ENCODE results near the gene MIGA1.
"Not testable (repeated sequence)": the region's sequence is repeated elsewhere in the genome, so short reads cannot be mapped to it uniquely, and the experiment has no call there.

MIGA1 gene

GRCh38 chr1:77802026-77802425 lies 22.6 kb downstream of the MIGA1 start:
- H3K4me3 ChIP-seq (ENCODE audit: low read length), result no peak overlapping the region
- DNase-seq (ENCODE audit: low read depth), result no peak
- no peak for TF ChIP-seq CTCF (conservative IDR thresholded peaks at IDR 0.05; ENCODE audit: low read length)

- no peak for DNase-seq (ENCODE audit: low read depth)
- no peak overlapping the region for H3K4me3 ChIP-seq (ENCODE audit: low read length)
- no peak for TF ChIP-seq CTCF (conservative IDR thresholded peaks at IDR 0.05; ENCODE audit: low read length)
Observed at GRCh38 chr1:77803371-77803770, 23.9 kb downstream of the MIGA1 start.

GRCh38 chr1:77809787-77810462 lies 30.5 kb downstream of the MIGA1 start:
- not testable (repeated sequence) for DNase-seq (ENCODE audit: low read depth); H3K4me3 ChIP-seq (ENCODE audit: low read length)

- H3K4me3 ChIP-seq (ENCODE audit: low read length); DNase-seq (ENCODE audit: low read depth): not testable (repeated sequence)
Observed at GRCh38 chr1:77811589-77811988, 32.1 kb downstream of the MIGA1 start.

- no peak for DNase-seq (ENCODE audit: low read depth)
- no peak for TF ChIP-seq CTCF (conservative IDR thresholded peaks at IDR 0.05; ENCODE audit: low read length)
- H3K4me3 ChIP-seq (ENCODE audit: low read length), result no peak overlapping the region
Observed at GRCh38 chr1:77817368-77818209, 38.1 kb downstream of the MIGA1 start.

GRCh38 chr1:77820121-77820520 lies 40.7 kb downstream of the MIGA1 start:
- no peak for TF ChIP-seq CTCF (conservative IDR thresholded peaks at IDR 0.05; ENCODE audit: low read length)
- no peak for DNase-seq (ENCODE audit: low read depth)

GRCh38 chr1:77824079-77824478 lies 44.6 kb downstream of the MIGA1 start:
- no peak overlapping the region for H3K4me3 ChIP-seq (ENCODE audit: low read length)
- TF ChIP-seq CTCF (conservative IDR thresholded peaks at IDR 0.05; ENCODE audit: low read length), result no peak
- DNase-seq (ENCODE audit: low read depth), result peak; percentile 82

More at GRCh38 chr1:77820121-77820520, 40.7 kb downstream of the MIGA1 start:
- H3K4me3 ChIP-seq (ENCODE audit: low read length), result no peak overlapping the region

GRCh38 chr1:77824694-77825093 lies 45.2 kb downstream of the MIGA1 start:
- TF ChIP-seq CTCF (conservative IDR thresholded peaks at IDR 0.05; ENCODE audit: low read length), result no peak
- H3K4me3 ChIP-seq (ENCODE audit: low read length), result no peak overlapping the region
- DNase-seq (ENCODE audit: low read depth), result no peak
